Keratinocyte (primary cell): Measurements from ENCODE around the gene ST8SIA1. TPM values are rescaled to one million over a fixed set of nuclear protein-coding genes. Genes with fewer than 3 reads are reported as not detected.

Experiments used
- DNase-seq: peaks from one replicate; pipeline ENCODE4 v3.0.0-alpha.2; 2011; ENCODE audit warnings: low read depth, missing footprints, low spot score
- FAIRE-seq: peaks from 2 replicates; lab custom pipeline; 2011; peaks lifted over from hg19 to GRCh38; lab: Jason Lieb, UNC
- H2AFZ ChIP-seq: 2 replicates; pipeline ENCODE4 v1.6.0; 2012; ENCODE audit warnings: low read length, control low read depth, inconsistent platforms; ENCODE audit not compliant: control insufficient read depth
- H3K27ac ChIP-seq: 2 replicates; pipeline ENCODE4 v1.5.1; 2011; ENCODE audit warnings: low read length; ENCODE audit not compliant: control insufficient read depth, insufficient read depth
- H3K27me3 ChIP-seq: 3 replicates; pipeline ENCODE4 v1.6.0; 2011; ENCODE audit warnings: low read length; ENCODE audit not compliant: control insufficient read depth, insufficient read depth; ENCODE audit errors: extremely low read depth
- H3K36me3 ChIP-seq, 2 experiments: 2 replicates in 1 of 2; 3 replicates in 1 of 2; pipeline ENCODE4 v1.5.1; 2011; ENCODE audit warnings: low read length in 2 of 2, mild to moderate bottlenecking in 1 of 2; ENCODE audit not compliant: control insufficient read depth in 2 of 2, insufficient read depth in 2 of 2; ENCODE audit errors: extremely low read depth in 1 of 2
- H3K4me1 ChIP-seq: 3 replicates; pipeline ENCODE4 v1.5.1; 2011; ENCODE audit warnings: low read length; ENCODE audit not compliant: control insufficient read depth, insufficient read depth; ENCODE audit errors: extremely low read depth
- H3K4me2 ChIP-seq: 3 replicates; pipeline ENCODE4 v1.6.0; 2011; ENCODE audit warnings: low read depth, low read length; ENCODE audit not compliant: control insufficient read depth, insufficient read depth; ENCODE audit errors: extremely low read depth
- H3K4me3 ChIP-seq, 3 experiments: fragments of 200-600 bp in 1 of 3; sonication (generic) in 1 of 3; 2 replicates in 2 of 3; 3 replicates in 1 of 3; pipeline ENCODE4 v1.5.1; 2011 to 2016; ENCODE audit warnings: low read length in 3 of 3, mild to moderate bottlenecking in 3 of 3, control low read depth in 2 of 3, inconsistent platforms in 1 of 3, low read depth in 1 of 3, mixed read lengths in 1 of 3, mixed run types in 1 of 3, moderate library complexity in 1 of 3; ENCODE audit not compliant: control insufficient read depth in 2 of 3, insufficient read depth in 2 of 3; ENCODE audit errors: extremely low read depth in 1 of 3
- H3K79me2 ChIP-seq: 2 replicates; pipeline ENCODE4 v1.6.0; 2012; ENCODE audit warnings: low read length; ENCODE audit not compliant: control insufficient read depth, insufficient read depth
- H3K9ac ChIP-seq: 3 replicates; pipeline ENCODE4 v1.6.0; 2011; ENCODE audit warnings: low read length; ENCODE audit not compliant: control insufficient read depth, insufficient read depth; ENCODE audit errors: extremely low read depth
- H3K9me1 ChIP-seq: 3 replicates; pipeline ENCODE4 v1.6.0; 2011; ENCODE audit warnings: low read length; ENCODE audit not compliant: control insufficient read depth, insufficient read depth; ENCODE audit errors: extremely low read depth
- H3K9me3 ChIP-seq: 2 replicates; pipeline ENCODE4 v1.5.1; 2012; ENCODE audit warnings: low read depth, low read length; ENCODE audit not compliant: control insufficient read depth
- H4K20me1 ChIP-seq: 3 replicates; pipeline ENCODE4 v1.6.0; 2011; ENCODE audit warnings: low read length; ENCODE audit not compliant: control insufficient read depth, insufficient read depth; ENCODE audit errors: extremely low read depth
- CTCF ChIP-seq, 3 experiments: IDR thresholded peaks in 1 of 3; conservative IDR thresholded peaks in 1 of 3; optimal IDR thresholded peaks in 1 of 3; 2 replicates in 2 of 3; 3 replicates in 1 of 3; pipeline versions ENCODE3 to v1.5.1; 2011; ENCODE audit warnings: low read length in 3 of 3, mild to moderate bottlenecking in 3 of 3, moderate library complexity in 2 of 3, control low read depth in 1 of 3, inconsistent platforms in 1 of 3; ENCODE audit not compliant: insufficient read depth in 2 of 3; ENCODE audit errors: extremely low read depth in 1 of 3
- EZH2 ChIP-seq: IDR thresholded peaks from one replicate; pipeline ENCODE4 v1.6.1; 2012; ENCODE audit warnings: inconsistent platforms, mild to moderate bottlenecking, low read length, moderate library complexity
- dilution Hi-C: fragments of 300-500 bp; cut with MboI; formaldehyde crosslinking; loops from one replicate; pipeline ENCODE4 v1.7.0; 2020; ENCODE audit warnings: low sequenced_read_pairs; ENCODE audit not compliant: extremely low pct_ligation_motif_present
- polyA plus RNA-seq, 5 experiments: library from polyadenylated mRNA; depleted of rRNA in 3 of 5; stranded (reverse) in 3 of 5; stranded (forward) in 1 of 5; unstranded in 1 of 5; fragments of >200 nt; gene quantifications; 1 replicate in 1 of 5; 2 replicates in 3 of 5; 3 replicates in 1 of 5; pipeline versions ENCODE4 v1.2.1 to v1.2.3, GENCODE V29; 2011 to 2012; ENCODE audit warnings: missing spikeins in 2 of 5, low read depth in 1 of 5, low replicate concordance in 1 of 5

The ST8SIA1 gene
- polyA plus RNA-seq, 1 donor (not counting 4 experiments of a cell fraction or from before 2014, with no cell fraction given) = 0.50 TPM

GRCh38 chr12:22283006-22283506 is 51.5 kb downstream of the ST8SIA1 start:
- no peaks in the 10 kb centered on the region for H3K36me3 ChIP-seq
- dilution Hi-C loops = no loop called here
- peaks cover 49% of the 10 kb centered on the region for H3K4me1 ChIP-seq
- no peaks in the 10 kb centered on the region for H4K20me1 ChIP-seq
- H3K27ac ChIP-seq = peak overlapping the region; percentile 96
- H3K9me1 ChIP-seq = no peaks in the 10 kb centered on the region
- peak; percentile 95 for FAIRE-seq
- TF ChIP-seq CTCF (optimal IDR thresholded peaks at IDR 0.05 in 1 of 3, IDR thresholded peaks at IDR 0.05 in 1 of 3, conservative IDR thresholded peaks at IDR 0.05 in 1 of 3; ENCODE audit: extremely low read depth in 1 of 3, insufficient read depth in 2 of 3, low read length in 3 of 3) (no peak), EZH2 (no peak)
- H3K4me2 ChIP-seq = peak overlapping the region; percentile 89
- DNase-seq = no peak
- no peak overlapping the region for H2AFZ ChIP-seq
- H3K79me2 ChIP-seq = no peaks in the 10 kb centered on the region
- no peak overlapping the region for H3K4me3 ChIP-seq
- H3K9me3 ChIP-seq = no peaks in the 10 kb centered on the region
- H3K27me3 ChIP-seq = no peaks in the 10 kb centered on the region
- H3K9ac ChIP-seq = peak overlapping the region; percentile 4

- no peaks in the 10 kb centered on the region for H3K9me3 ChIP-seq
- H3K4me1 ChIP-seq = peaks cover 42% of the 10 kb centered on the region
- H2AFZ ChIP-seq = peak overlapping the region; percentile 86
- TF ChIP-seq EZH2 (no peak), CTCF (optimal IDR thresholded peaks at IDR 0.05 in 1 of 3, IDR thresholded peaks at IDR 0.05 in 1 of 3, conservative IDR thresholded peaks at IDR 0.05 in 1 of 3; ENCODE audit: extremely low read depth in 1 of 3, insufficient read depth in 2 of 3, low read length in 3 of 3) (no peak)
- no peaks in the 10 kb centered on the region for H3K79me2 ChIP-seq
- no peaks in the 10 kb centered on the region for H3K36me3 ChIP-seq
- H3K27me3 ChIP-seq = no peaks in the 10 kb centered on the region
- no peaks in the 10 kb centered on the region for H3K9me1 ChIP-seq
- FAIRE-seq (peak; percentile 99), DNase-seq (peak; percentile 48)
- H3K27ac ChIP-seq = peak overlapping the region; percentile 96
- peak overlapping the region; percentile 78 for H3K9ac ChIP-seq
- dilution Hi-C loops = no loop called here
- no peaks in the 10 kb centered on the region for H4K20me1 ChIP-seq
- H3K4me3 ChIP-seq = peak overlapping the region in 2 of 3 experiments; percentile 36 to 43
- peak overlapping the region; percentile 89 for H3K4me2 ChIP-seq
Measured at GRCh38 chr12:22282283-22282682, 52.2 kb downstream of the ST8SIA1 start.
